Measurements from ENCODE around the gene UBE3A.

GRCh38 chr15:25378501-25378901 lies 60.3 kb downstream of the UBE3A start:
- TF ChIP-seq CTCF (IDR thresholded peaks at IDR 0.05; ENCODE audit: insufficient read depth, low read length) (no peak), GABPA (IDR thresholded peaks at IDR 0.05; ENCODE audit: low read depth) (no peak)
